NT2/D1 (cell line): ENCODE results near the gene ANO1.

Experiments used
- SUZ12 ChIP-seq: IDR thresholded peaks from 2 replicates; pipeline ENCODE4 v1.6.1; 2011; ENCODE audit not compliant: insufficient read length, insufficient read depth; ENCODE audit errors: extremely low read depth
- YY1 ChIP-seq: IDR thresholded peaks from 2 replicates; pipeline ENCODE4 v1.6.1; 2011; ENCODE audit not compliant: insufficient read length, insufficient read depth

GRCh38 chr11:70075836-70076235 is 2.3 kb upstream of the ANO1 start:
- TF ChIP-seq YY1 (no peak), SUZ12 (no peak)
